ENCODE results near the gene LTBP1. TPM values are rescaled to one million over a fixed set of nuclear protein-coding genes. Genes with fewer than 3 reads are reported as not detected.
A peak's percentile ranks its signal among the peaks of the same experiment; 100 is the strongest.

The LTBP1 gene
- polyA plus RNA-seq, 2 of the 4 experiments (the other 2 are of a cell fraction) = 23.8 to 30.4 TPM

DNA sequence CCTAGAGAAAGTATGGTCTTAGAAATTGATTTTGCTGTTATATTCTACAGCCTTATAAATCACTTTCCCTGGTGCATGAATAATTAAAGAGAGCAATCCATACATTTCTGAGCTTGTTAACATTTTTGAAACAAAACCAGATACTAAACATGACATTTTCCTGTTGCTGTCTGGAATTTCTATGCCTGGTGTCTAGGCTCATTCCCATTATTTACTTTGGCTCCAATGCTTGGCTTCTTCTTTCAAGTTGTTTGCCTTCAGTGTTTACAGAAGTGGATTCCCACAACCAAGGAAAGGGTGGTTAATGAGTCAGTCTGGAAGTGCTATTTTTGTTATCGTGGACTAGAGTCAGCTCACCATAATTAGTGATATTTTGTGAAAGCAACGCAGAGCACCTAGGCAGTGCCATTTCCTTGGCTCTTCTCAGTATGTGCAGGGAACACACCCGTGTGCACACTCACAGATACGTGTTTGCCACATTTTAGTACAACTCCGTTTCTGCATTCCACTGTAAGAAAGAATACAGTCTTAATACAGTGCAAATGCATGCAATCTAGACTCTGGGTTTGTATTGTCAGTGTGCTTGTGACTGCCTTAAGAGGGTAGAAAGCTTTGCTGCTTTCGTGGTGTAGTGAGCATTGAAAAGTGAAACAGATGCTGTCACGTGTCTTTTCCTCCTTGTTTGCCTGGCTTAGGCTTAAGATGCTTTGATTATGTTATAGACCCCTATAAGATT is 344.7 kb downstream of the LTBP1 start (continued):
- TF ChIP-seq REST (IDR thresholded peaks at IDR 0.05) = no peak
- peak; percentile 39; the same call in 1 of the 3 replicates for TF ChIP-seq SMC3 (IDR thresholded peaks at IDR 0.05)
- no peak for TF ChIP-seq HDAC2 (IDR thresholded peaks at IDR 0.05)
- TF ChIP-seq HOXA7 (CRISPR knock-in tag; IDR thresholded peaks at IDR 0.05) = no peak

- no peak for FAIRE-seq
- POLR2A ChIA-PET = interaction anchor here (0.5 kb wide), 1 partner anchor 69 kb away, joined by 3 read pairs; no protein-coding TSS in a partner anchor
- peak overlapping the region; percentile 68 to 71 for H3K27ac ChIP-seq
- CTCF ChIA-PET = no interaction called here
- peak overlapping the region; percentile 89 for H3K4me2 ChIP-seq
- H3K4me3 ChIP-seq = peak overlapping the region; percentile 31; the same call in 2 of the 3 replicates
- ATAC-seq = peak; percentile 26 to 35; a peak in 3 of 6 replicates
- TF ChIP-seq ZSCAN20 (CRISPR knock-in tag; IDR thresholded peaks at IDR 0.05) (peak; percentile 34; the same call in 1 of the 2 replicates), MYC (IDR thresholded peaks at IDR 0.05; ENCODE audit: borderline replicate concordance, low read length) (0 out of 2 replicates have a peak, but pooled peaks have one; percentile 11), FOSB (CRISPR knock-in tag; IDR thresholded peaks at IDR 0.05) (no peak), MAFK (IDR thresholded peaks at IDR 0.05; ENCODE audit: partially characterized antibody) (peak; percentile 94)
- H3K4me1 ChIP-seq = peaks cover 28% of the 10 kb centered on the region
- H3K9me3 ChIP-seq = 0 out of 3 replicates have a peak, but pooled peaks cover 4% of the 10 kb centered on the region
- DNase-seq (ENCODE audit: low read depth in 1 of 2, low spot score in 1 of 2) = no peak
- 76% methylated on average over 2 of the region's 2 CpGs for WGBS (ENCODE audit: missing lambda C conversion rate)
These were observed 345.3 kb downstream of the LTBP1 start for GRCh38 chr2:33292063-33292462.

- ATAC-seq = no peak
These were observed 346.3 kb downstream of the LTBP1 start for GRCh38 chr2:33292981-33293595.

DNA sequence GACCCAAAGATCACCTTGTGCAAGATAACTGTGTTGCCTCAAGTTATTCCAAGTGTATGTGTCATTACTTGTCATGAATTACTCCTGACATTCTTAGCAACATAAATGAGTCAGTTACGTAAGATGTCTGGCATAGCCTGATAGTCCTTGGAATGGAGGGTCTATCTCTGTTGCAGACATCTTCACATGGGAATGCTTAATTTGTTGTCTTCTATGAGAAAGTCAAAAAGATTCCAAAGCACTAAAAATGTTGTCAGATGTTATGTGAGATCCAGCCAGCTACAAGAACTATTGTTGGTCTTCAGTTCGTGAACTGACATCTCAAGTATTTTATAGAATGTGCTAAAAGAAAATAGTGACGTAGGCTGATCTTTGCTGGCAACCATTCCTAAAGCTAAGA is 351.5 kb downstream of the LTBP1 start:
- DNase-seq (ENCODE audit: low read depth in 1 of 2, low spot score in 1 of 2) (peak in 1 of 2 experiments; percentile 37), ATAC-seq (peak in 1 of 2 experiments; percentile 65; a peak in 3 of 6 replicates), FAIRE-seq (no peak)
- TF ChIP-seq FOSL2 (IDR thresholded peaks at IDR 0.05) = 0 out of 2 replicates have a peak, but pooled peaks have one; percentile 7
- TF ChIP-seq FOSL2 (CRISPR knock-in tag; IDR thresholded peaks at IDR 0.05) = peak; percentile 75
- TF ChIP-seq NR3C1 (IDR thresholded peaks at IDR 0.05) = no peak
- 0 out of 2 replicates have a peak, but pooled peaks have one; percentile 34 for TF ChIP-seq JUNB (IDR thresholded peaks at IDR 0.05)
- TF ChIP-seq CEBPB (IDR thresholded peaks at IDR 0.05) = peak in 1 of 2 experiments; percentile 45; a peak in 1 of 4 replicates
- CTCF ChIA-PET = interaction anchor here (1.3 kb wide), 2 partner anchors 60 to 142 kb away, joined by 3 to 4 read pairs; no protein-coding TSS in a partner anchor
- POLR2A ChIA-PET = no interaction called here
- WGBS (ENCODE audit: missing lambda C conversion rate) = 83% methylated on average over 3 of the region's 3 CpGs
- Histone ChIP-seq H3K4me3 (no peak overlapping the region), H3K4me1 (peaks cover 10% of the 10 kb centered on the region), H3K27ac (no peak overlapping the region), H3K9me3 (no peaks in the 10 kb centered on the region), H3K4me2 (peak overlapping the region; percentile 15; the same call in 1 of the 3 replicates)

More at GRCh38 chr2:33292981-33293595, 346.3 kb downstream of the LTBP1 start:
- FAIRE-seq (no peak), DNase-seq (ENCODE audit: low read depth in 1 of 2, low spot score in 1 of 2) (no peak)
- 0 out of 3 replicates have a peak, but pooled peaks cover 4% of the 10 kb centered on the region for H3K9me3 ChIP-seq
- H3K4me3 ChIP-seq = no peak overlapping the region
- ChIA-PET CTCF (no interaction called here), POLR2A (no interaction called here)
- H3K27ac ChIP-seq = peak overlapping the region in 1 of 2 experiments; percentile 71; a peak in 3 of 6 replicates
- TF ChIP-seq ZSCAN20 (CRISPR knock-in tag; IDR thresholded peaks at IDR 0.05) (no peak), CEBPB (IDR thresholded peaks at IDR 0.05) (peak; percentile 32 to 53; a peak in 2 of 4 replicates)
- WGBS (ENCODE audit: missing lambda C conversion rate) = 93% methylated on average over 11 of the region's 11 CpGs
- H3K4me1 ChIP-seq = peaks cover 33% of the 10 kb centered on the region
- H3K4me2 ChIP-seq = no peak overlapping the region; the same call in 2 of the 3 replicates
